GM21367 (cell line): Measurements from ENCODE around the gene TTC8.
"Not testable (repeated sequence)": the region's sequence is repeated elsewhere in the genome, so short reads cannot be mapped to it uniquely, and the experiment has no call there.

Experiments
- ATAC-seq: cut with Tn5 transposase; IDR thresholded peaks from one replicate; pipeline ENCODE4 v1.9.1; 2021; ENCODE audit not compliant: unreplicated experiment

The TTC8 gene

DNA sequence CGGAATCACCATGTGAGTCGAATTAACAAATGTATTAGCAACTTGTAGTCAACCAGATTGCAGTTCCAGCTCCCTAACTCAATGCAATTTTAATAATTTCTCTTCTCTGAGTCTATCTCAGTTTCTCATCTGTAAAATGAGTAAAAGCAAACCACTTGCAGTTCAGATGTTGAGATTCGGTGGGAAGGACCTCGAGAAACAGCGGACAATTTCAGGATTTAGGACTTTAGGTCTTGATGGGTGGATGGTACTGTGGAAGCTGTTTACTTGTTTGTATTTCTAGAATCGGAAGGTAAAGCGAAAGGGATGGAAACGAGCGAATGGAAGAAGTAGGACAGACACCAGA, 510 bp upstream of the TTC8 start:
- peak; percentile 2 for ATAC-seq

DNA sequence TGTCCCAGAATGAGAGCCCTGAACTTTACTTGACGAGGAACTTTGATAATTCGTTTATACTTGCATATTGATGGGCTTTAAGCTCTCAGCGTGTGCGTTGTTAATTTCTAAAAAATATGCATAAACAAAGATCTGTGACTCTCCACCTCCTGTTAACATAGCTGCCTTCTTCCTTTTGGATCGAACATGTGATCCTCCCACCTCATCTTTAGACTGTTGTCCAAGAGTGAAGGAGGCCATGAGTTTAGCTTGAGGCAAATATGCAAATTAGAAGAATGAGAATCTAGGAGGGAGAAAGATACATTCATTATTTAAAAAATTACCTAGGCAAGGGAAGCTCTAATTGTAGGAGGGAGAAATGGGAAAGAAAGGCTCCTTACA, 617 bp downstream of the TTC8 start:
- ATAC-seq: no peak

DNA sequence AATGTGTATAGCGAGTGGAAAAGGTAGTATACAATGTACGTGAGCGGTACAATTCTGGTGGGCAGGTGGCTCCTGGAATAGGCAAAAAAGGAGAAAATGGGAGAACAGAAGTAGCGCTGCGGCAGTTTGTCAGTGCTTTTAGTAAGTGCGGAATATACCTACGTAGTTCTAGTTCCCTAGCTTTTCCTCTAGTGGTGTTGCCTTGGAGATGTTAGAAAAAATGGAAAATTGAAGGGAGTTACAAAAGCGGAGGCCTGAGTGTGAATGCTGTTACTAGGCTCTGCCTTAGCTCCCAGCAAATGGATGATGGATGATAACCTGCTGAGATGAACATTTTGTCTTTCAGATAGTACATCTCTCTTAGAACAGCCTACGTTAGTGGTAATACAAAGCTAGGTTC, 1.1 kb downstream of the TTC8 start:
- no peak for ATAC-seq

DNA sequence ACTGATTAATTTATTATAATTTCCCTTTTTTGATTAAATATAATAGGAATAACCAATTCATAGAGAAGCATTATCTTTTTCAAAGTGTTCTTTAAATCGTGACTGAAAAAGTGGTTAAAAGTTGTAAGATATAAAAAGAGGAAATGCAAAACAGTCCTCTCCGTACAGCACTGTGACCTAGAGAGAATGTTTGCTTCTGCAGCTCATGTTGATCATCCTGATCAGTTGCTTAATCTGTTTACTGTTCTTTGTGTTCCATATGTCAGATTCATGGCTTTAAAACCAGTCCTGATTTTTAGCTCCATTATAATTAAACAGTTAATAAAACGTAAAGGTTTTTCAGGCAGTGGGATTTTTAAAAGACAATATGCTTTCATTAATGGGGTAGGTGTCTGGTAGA, 4.7 kb downstream of the TTC8 start:
- no peak for ATAC-seq

DNA sequence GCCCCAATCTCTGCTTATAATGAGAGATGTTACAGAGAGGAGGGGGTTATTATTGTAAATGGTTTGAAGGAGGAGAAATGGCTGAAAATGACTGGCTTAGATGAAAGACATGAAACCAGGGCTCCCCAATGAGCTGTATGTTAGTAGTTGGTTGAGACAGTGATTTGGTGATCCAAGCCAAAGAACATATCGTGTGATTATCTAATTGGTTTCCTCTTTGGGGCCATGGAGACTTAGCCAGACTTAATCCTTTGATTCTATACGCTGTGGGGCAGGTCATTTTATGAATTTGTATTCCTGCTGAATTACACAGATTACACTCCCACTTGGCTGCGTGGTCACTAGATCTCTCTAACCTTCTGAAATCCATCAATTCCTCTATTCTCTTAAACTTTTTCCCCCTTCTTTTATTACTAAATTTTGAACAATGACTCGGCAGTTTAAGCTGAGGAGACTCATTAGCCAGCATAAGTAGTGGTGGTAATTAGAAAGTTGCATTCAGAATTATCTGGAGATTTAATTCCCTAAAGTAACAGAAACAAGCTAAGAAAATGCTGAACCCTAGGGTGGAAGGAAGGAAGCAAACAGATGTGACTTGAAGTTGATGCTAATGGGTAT, 5.3 kb downstream of the TTC8 start:
- ATAC-seq: no peak

DNA sequence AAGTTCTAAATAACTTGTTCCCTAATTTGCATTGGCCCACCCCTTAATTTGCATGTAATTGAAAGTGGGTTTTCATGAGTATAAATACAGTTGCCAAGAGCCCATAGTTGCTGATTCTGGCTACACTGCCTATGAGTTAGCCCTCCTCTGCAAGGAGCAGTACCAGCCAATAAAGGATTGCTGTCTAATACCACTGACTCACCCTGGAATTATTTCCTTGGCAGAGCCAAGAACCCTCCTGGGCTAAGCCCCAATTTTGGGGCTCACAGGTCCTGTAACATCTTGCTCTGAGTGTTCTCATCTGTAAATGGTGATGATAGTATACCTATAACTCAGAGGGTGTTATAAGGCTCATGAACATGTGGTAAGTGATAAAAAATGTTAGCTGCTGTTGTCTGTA, 6.8 kb downstream of the TTC8 start:
- no peak for ATAC-seq

DNA sequence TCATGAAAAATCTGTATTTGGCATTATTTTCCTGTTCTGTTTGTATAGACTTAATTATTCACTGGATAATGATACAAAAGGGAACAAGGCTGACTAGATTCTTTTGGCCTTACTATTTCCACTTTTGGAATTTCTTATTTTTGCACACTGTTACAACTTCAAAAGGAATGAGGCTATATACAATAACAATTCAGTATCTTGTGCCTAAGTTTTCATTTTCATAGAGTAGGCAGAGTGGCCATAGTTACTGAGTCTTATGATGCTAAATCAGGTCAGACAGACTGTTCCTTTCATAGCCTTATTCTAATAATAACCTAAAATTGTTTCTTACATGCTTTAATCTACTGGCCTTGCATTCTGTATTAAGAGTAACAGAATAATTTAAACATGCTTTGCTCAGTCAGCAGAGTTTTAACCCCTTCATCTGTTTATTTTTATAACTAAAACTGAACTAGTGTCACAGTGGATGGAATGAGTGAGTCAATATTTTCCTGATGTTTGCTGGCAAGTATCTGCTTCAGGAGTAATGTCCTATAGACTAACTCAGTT, 10.5 kb downstream of the TTC8 start:
- ATAC-seq: no peak

DNA sequence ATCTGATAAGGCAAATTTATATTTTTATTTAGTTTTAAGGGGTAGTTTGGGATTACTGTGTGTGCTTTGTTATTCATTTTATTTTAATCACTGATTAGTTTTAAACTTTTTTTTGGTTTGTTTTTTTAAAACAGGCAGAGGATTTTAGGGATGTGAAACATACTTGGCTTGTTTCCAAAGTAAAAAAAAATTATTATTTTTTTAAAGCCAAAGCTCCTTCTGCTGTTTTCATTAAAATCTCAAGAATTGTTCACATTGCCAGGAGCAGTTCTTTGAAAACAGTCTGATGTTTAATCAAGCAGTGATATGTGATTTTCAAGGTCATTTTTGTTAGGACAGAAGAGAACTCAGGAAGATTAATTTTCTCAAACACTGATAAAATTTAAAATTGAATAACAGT, 11.2 kb downstream of the TTC8 start:
- no peak for ATAC-seq

DNA sequence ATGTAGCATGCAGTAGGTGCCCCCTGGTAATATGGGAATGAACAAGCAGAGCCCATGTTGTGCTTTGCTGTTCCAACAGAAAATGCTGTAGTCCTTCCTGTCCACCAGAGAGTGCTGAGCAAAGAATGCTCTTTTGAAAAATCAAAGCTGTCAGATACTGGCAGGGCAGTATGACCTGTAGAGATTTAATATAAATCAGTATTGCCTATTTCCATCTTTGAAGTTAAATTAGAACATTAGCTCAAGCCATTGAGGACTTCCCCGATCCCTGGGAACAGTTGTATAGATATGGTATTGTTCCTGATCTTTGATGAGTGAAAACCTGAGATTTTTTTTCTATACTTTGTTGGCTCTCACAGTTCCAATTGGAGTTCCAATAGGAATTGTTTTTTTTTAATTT, 13.0 kb downstream of the TTC8 start:
- no peak for ATAC-seq

DNA sequence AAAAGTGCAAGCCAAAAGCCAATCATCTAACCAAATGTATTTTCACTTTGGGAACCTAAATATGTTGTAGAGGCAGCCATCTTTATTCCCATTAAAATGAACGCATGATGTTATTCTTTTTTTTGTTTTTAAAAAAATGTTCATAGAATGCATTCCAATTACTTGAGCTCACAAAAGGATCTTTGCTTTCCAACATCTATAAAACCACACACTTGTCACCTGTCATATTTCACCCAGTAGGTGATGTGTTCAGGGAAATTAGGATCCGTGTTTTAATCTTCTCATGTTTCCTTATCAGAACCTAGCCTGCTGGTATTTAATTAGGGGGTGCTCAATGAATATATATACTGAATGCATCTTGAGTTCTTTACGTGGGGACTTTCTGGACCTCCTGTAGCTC, 13.6 kb downstream of the TTC8 start:
- no peak for ATAC-seq

DNA sequence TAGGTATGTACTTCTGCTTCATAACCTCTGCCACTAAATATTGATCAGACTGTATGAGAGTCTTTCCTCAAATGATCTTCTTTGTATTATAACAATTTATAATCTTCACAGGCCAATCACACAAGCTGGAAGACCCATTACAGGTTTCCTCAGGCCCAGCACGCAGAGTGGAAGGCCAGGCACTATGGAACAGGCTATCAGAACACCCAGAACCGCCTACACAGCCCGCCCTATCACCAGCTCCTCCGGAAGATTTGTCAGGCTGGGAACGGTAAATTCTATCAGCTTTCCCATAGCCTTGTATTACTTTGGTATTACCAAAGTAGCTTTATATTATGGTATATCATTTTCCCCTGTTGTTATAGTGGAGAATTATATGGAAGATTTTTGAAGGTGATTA, 16.5 kb downstream of the TTC8 start:
- ATAC-seq: no peak

DNA sequence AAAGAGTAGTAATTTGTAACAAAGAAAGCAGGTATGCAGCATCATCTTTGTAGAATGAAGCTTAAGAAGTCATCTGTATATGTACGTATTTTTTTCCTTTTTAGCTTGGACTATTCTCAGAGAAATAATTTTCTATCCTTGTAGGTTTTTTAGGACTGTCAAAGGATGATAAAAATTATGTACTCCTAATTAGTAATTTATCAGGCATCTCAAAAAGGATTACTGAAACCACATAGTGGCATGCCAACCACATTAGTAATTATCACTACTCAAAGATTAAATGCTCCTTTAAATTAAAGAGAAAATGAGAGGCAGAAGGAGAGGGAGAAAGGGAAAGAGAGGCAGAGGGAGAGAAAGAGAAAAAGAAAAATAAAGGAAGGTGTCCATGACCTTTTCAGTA, 17.3 kb downstream of the TTC8 start:
- ATAC-seq: no peak

DNA sequence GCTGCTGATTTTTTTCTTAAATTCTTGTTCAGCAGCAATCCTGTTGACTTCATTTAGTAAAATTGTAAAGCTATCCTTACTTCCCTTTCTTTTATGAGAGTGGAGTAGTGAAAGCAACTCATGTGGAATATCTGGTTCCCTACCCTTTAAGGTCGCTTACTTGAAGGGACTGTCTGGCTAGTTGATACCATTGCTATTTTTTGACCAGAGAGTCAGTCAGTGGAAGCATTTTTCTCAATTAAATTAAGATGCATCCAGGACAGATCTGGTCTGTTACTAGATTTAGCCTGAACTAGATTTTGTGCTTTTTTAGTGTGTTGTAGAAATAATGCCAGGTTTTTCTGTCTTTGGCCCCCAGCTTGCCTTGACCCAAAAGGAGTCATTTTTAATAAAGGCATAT, 18.0 kb downstream of the TTC8 start:
- no peak for ATAC-seq

DNA sequence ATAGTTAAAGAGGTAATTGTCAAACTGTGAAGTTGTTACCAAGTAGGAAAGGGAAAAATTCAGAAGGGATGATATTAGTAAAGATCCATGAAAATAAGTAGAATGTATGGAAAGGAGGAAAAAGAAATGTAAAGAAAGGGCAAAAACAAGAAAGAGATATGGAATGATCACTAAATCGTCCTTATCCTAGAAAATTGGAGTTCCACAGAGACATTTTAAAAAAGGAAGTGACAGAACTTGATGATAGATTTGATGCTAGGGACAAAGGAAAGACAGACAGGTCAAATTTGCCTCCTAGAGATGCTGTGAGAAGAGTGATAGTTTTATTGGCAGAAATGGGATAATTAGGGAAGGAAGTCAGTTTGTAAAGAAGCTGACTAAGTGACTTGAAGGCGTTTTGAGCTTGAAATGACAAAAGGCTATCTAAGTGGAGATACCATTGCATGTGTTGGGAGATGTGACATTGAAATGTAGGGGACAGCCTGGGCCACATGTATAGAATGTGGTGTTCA, 20.6 kb downstream of the TTC8 start:
- no peak for ATAC-seq

DNA sequence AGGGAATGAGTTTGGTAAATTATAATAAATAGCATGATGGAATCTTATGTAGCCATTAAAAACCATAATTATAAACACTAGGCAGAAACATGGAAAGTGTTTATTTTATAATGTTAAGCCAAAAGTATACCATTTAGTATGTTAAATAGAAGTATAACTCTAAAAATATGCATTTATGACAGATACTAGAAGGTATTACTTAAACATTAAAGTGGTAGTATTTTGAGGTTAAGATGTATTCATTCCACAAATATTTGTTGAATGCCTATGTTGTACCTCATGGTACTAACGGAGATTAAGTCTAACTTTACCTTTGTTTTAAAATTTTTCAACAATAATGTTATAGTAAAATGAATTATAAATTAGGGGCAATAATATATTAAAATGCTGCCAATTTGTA, 24.1 kb downstream of the TTC8 start:
- no peak for ATAC-seq

DNA sequence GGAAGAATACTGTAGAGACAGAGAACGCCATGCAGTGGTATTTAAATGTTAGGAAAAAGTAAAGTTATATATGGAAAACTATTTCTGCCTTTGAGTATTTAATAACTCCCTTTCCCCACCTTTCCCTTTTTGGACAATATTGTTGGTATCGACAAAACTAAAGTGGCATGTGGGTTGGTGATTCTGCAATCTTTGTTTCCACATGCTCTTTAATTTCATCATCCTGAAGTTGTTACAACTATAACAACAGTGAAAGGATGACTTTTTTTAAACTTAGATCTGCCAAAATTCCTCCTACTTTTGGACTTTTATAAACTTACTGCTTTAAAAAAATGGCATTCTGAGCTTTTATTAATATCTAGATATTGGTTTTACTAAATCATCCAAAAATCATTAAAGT, 25.3 kb downstream of the TTC8 start:
- ATAC-seq: no peak

DNA sequence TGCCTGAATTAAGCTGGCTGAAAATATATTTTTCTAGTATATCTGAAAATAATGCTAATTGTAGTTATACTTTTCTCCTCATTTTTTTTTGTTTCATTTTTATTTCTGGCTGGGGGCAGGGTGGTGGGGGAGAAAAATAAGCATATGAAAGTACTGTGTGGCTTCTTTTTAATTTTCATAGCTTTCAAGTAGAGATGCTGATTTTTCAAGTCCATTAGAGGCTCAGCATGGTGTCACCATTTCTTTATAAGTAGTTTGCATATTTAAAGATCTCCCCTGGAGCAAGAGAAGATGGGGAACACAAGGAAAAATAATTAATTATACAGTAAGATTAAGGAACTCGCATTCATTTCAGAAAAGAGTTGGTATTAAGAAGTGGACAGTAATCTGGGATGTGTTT, 27.1 kb downstream of the TTC8 start:
- ATAC-seq: no peak

DNA sequence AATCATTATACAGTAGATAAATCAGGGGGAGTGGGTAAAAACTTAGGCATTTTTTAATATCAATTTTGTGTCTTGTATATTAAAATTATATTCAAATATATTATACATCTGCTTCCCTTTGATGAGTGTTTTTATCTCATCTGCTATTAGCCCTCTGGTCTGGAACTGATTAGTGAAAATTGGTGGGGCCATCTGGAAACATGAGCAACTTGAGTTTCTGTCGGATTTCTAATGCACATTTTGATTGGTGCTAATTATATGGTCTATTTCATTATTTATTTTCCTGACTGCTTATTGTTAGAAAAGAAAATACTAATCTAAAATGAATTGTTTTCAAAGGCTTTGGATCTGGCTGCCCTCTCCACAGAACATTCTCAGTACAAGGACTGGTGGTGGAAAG, 28.2 kb downstream of the TTC8 start:
- ATAC-seq: no peak

DNA sequence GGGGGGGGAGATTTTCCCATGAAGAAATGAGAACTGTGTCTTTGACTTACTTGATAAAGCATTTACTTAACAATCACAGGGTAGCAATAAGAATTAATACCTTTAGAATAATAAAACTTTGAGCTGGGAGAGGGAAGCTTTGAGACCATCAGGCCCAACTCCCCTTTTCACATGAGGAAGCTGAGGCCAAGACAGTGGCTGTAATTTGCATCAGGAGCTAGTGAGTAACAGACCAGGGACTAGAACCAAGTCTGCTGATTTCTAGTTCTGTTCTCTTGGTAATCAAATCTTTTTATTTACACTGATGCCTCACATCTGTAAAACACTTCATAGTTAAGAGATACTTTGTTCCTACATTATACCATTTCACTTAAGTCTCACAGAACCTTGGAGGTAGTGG, 28.7 kb downstream of the TTC8 start:
- no peak for ATAC-seq

DNA sequence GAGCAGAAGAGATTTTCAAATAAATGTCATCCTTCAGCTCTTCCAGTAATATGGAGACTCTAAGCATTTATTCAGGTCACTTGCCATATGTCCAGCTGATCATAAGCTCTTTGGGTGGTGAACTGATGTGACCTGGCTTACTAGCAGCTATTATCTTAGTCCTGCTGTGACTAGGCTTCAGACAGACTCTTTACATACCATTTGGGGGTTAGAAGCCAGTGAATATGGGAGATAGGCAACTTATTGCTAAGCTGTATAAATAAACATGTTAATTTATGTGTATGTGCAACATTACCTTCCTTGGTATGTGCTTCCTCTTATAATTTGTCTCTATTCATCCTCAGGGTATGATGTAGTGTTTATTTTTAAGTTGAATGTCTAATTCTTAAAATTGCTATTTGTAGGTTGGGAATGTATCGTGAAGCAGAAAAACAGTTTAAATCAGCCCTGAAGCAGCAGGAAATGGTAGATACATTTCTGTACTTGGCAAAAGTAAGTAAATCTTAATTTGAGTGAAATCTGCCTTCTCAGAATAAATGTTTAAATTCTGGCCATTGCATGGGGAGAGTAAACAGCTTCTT, 32.4 kb downstream of the TTC8 start:
- ATAC-seq: no peak

DNA sequence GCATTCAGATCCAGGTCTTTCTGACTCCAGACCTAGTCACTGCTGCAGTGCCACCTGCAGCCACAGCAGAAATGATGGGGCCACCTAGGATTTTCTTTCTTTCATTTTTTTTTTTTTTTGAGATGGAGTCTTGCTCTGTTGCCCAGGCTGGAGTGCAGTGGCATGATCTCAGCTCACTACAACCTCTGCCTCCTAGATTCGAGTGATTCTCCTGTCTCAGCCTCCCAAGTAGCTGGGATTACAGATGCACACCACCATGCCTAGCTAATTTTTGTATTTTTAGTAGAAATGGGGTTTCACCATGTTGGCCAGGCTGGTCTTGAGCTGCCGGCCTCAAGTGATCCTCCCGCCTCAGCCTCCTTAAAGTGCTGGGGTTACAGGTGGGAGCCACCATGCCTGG, 33.4 kb downstream of the TTC8 start:
- not testable (repeated sequence) for ATAC-seq

DNA sequence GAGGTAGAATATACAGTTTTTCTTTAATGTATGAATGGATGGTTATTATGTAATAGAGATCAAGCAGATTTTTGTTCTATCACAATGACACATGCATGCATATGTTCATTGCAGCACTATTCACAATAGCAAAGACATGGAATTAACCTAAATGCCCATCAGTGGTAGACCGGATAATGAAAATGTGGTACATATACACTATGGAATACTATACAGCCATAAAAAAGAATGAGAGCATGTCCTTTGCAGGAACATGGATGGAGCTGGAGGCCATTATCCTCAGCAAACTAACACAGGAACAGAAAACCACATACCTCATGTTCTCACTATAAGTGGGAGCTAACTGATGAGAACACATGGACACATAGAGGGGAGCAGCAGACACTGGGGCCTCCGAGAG, 34.7 kb downstream of the TTC8 start:
- not testable (repeated sequence) for ATAC-seq

DNA sequence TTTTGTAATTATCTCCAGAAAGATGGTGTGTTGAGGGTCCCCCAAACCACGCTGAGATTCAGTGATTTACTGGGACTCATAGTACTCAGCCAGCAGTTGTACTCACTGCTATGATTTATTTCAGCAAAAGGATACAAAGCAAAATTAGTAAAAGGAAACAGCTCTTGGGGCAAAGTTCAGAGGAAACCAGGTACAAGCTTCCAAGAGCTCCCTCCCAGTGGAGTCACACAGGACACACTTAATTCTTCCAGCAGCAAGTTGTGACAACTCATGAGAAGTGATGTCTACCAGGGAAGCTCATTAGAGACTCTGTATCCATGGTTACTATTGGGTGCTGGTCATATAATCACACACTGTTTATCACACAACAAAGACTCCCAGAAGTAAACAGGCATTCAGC, 38.7 kb downstream of the TTC8 start:
- ATAC-seq: no peak
